GM06990 (cell line): Measurements from ENCODE around the gene DUS2.
"Not testable (repeated sequence)": the region's sequence is repeated elsewhere in the genome, so short reads cannot be mapped to it uniquely, and the experiment has no call there.

Experiments used
- DNase-seq: peaks from one replicate; pipeline ENCODE4 v3.0.0-alpha.2; 2011; ENCODE audit not compliant: insufficient read length; ENCODE audit errors: extremely low read depth
- H3K27me3 ChIP-seq: replicated peaks from 2 replicates; pipeline ENCODE4 v1.6.0; 2011; ENCODE audit warnings: low read length; ENCODE audit not compliant: control insufficient read depth, insufficient read depth
- H3K36me3 ChIP-seq: 2 replicates; pipeline ENCODE4 v1.5.1; 2011; ENCODE audit warnings: low read length; ENCODE audit not compliant: control insufficient read depth, insufficient read depth
- H3K4me3 ChIP-seq: replicated peaks from 2 replicates; pipeline ENCODE4 v1.5.1; 2011; ENCODE audit warnings: low read depth, mild to moderate bottlenecking, control low read depth, low read length
- CTCF ChIP-seq: IDR thresholded peaks from 2 replicates; pipeline ENCODE4 v1.5.1; 2011; ENCODE audit warnings: low read length, control low read depth, mild to moderate bottlenecking, inconsistent platforms; ENCODE audit not compliant: insufficient read depth, poor library complexity, severe bottlenecking

The DUS2 gene

GRCh38 chr16:67989322-67990017, 33.6 kb upstream of the DUS2 start:
- no peaks in the 10 kb centered on the region for H3K36me3 ChIP-seq
- no peaks in the 10 kb centered on the region for H3K27me3 ChIP-seq
- DNase-seq: no peak
- no peak for TF ChIP-seq CTCF
- H3K4me3 ChIP-seq: no peak overlapping the region

- DNase-seq: no peak
These were observed 33.1 kb upstream of the DUS2 start for GRCh38 chr16:67990018-67990386.

GRCh38 chr16:67992661-67993206, 30.4 kb upstream of the DUS2 start:
- no peak overlapping the region for H3K4me3 ChIP-seq
- no peaks in the 10 kb centered on the region for H3K36me3 ChIP-seq
- TF ChIP-seq CTCF: no peak
- no peak for DNase-seq
- H3K27me3 ChIP-seq: no peaks in the 10 kb centered on the region

More at GRCh38 chr16:67990018-67990386, 33.1 kb upstream of the DUS2 start:
- Histone ChIP-seq H3K36me3 (no peaks in the 10 kb centered on the region), H3K27me3 (no peaks in the 10 kb centered on the region), H3K4me3 (no peak overlapping the region)
- no peak for TF ChIP-seq CTCF

- DNase-seq: peak; percentile 93
- peak; percentile 90 for TF ChIP-seq CTCF
- H3K4me3 ChIP-seq: peak overlapping the region; percentile 24; the same call in 1 of the 2 replicates
- H3K27me3 ChIP-seq: no peaks in the 10 kb centered on the region
- no peaks in the 10 kb centered on the region for H3K36me3 ChIP-seq
These were observed 29.7 kb upstream of the DUS2 start for GRCh38 chr16:67993207-67994039.

GRCh38 chr16:67994040-67994408, 29.1 kb upstream of the DUS2 start:
- not testable (repeated sequence) for H3K4me3 ChIP-seq, H3K36me3 ChIP-seq, H3K27me3 ChIP-seq, DNase-seq

GRCh38 chr16:67995423-67995822, 27.7 kb upstream of the DUS2 start:
- H3K27me3 ChIP-seq: no peaks in the 10 kb centered on the region
- DNase-seq: peak; percentile 47
- H3K4me3 ChIP-seq: no peak overlapping the region
- H3K36me3 ChIP-seq: no peaks in the 10 kb centered on the region
- no peak for TF ChIP-seq CTCF
